Cardiac septum (tissue), 1 donor: ENCODE results near the gene FAM3D. TPM values are rescaled to one million over a fixed set of nuclear protein-coding genes. Genes with fewer than 3 reads are reported as not detected.

Experiments used
- DNase-seq: peaks from one replicate; pipeline ENCODE4 v3.0.0-alpha.2; 2020; ENCODE audit warnings: low spot score
- intact Hi-C: fragments of 100-400 bp; cut with DNase I; formaldehyde crosslinking; loops from one replicate; pipeline ENCODE4 v1.14.0; 2022
- total RNA-seq: library from RNA; stranded (reverse); fragmentation: NEBNext Ultra II Directional; extraction: Animal tissue kit (Norgen Biotek cat#: 25700); gene quantifications from one replicate; pipeline ENCODE4 v1.2.1, GENCODE V29; 2021
- donor health status: DM: no; HTN: no; CAD: no.

FAM3D gene
- total RNA-seq, 1 donor from 2014 or later: not detected

DNA sequence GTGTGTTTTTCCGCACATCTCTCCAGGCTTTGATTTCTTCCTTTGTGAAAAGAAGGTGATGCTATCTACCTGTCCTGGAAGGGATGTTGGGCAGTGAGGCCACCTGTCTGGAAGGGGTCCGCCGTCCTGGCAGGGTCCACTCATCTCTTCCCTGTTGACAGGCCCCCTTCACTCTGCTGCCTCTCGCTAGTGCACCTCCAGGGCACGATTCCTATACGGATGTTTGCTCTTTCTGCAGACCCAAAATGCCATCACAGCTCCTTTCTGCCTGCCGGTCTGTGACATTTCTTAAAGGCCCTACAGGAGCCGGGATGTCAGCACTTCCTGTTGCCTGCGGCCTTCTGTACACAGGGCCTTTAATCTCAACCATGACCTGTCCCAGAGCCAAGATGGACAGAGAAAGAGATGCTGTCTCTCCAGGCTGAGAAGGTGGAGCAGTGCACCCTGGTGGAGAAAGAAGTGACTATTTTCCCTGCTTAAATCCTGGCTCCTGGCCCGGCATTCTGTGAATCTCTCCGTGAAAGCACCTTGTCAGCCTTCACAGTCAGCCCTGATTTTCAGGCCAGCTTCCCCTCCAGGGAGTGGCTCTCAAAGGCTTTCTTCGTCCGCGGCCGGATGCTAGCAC, 7.4 kb downstream of the FAM3D start:
- intact Hi-C loops: no loop called here
- peak; percentile 35 for DNase-seq

- peak; percentile 24 for DNase-seq
- intact Hi-C loops: no loop called here
These were observed 8.1 kb downstream of the FAM3D start for GRCh38 chr3:58658508-58658907.

- intact Hi-C loops: no loop called here
These were observed 8.9 kb downstream of the FAM3D start for GRCh38 chr3:58657571-58658141.

DNA sequence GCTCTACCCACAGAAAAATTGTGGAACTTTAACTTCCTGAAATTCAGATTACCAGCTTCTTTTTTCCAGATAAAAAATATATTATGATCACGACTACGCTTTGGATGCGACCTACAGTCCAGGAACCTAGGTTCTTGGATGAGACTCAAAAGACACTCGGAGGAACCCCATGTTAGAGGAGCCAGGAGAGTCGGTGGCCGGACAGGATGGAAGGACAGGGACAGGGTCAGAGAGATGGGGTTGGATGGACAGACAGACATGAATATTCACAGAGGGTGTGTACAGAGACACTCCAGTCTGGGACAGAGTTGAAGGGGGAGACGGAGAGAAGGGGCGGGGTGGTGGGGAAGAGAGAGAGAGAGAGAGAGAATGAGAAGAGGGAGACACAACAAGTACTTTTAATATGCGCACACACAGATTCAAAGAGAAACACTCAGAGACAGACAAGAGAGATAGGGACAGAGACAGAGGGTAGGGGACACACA, 9.5 kb downstream of the FAM3D start:
- DNase-seq: peak; percentile 22
- intact Hi-C loops: no loop called here

More at GRCh38 chr3:58657571-58658141, 8.9 kb downstream of the FAM3D start:
- peak; percentile 71 for DNase-seq

- peak; percentile 39 for DNase-seq
- intact Hi-C loops: no loop called here
These were observed 9.9 kb downstream of the FAM3D start for GRCh38 chr3:58656631-58657030.

GRCh38 chr3:58654466-58654865, 12.1 kb downstream of the FAM3D start:
- intact Hi-C loops: no loop called here
- peak; percentile 29 for DNase-seq

DNA sequence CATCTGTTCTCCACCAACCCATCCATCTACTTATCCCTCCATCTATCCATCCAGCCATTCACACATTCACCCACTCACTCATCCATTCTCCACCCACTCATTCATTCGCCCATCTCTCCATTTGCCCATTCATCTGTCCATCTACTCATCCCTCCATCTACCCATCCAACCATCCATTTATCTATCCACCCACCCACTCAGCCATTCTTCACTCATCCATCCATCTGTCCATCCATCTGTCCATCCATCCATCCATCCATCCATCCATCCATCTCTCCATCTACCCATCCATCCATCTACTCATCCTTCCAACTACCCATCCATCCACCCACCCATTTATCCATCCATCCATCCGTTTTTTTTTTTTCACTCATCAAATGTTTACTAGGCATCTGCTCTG, 13.9 kb downstream of the FAM3D start:
- intact Hi-C loops: no loop called here
- DNase-seq: peak; percentile 19

GRCh38 chr3:58651276-58651675, 15.3 kb downstream of the FAM3D start:
- intact Hi-C loops: no loop called here
- DNase-seq: no peak

- DNase-seq: no peak
- intact Hi-C loops: no loop called here
These were observed 19.0 kb downstream of the FAM3D start for GRCh38 chr3:58647381-58648141.

DNA sequence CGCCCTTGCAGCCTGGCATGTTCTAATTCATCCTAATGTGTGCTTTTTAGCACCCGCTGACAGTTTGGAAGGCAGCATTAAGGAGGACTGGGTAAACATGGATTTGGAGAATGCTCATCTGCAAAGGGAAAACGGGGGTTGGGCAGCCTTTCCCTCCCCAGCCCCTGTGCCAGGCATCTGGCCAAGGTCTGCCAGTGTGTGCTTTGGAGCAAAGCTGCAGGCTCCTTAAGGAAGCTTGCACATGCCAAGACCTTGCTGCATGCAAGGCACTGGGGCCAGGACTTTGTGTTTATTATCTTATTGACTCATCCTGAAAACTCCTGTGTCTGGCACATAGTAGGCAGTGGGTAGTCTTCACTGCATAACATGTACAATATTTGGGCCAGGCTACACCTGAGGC, 20.1 kb downstream of the FAM3D start:
- intact Hi-C loops: no loop called here
- DNase-seq: no peak

DNA sequence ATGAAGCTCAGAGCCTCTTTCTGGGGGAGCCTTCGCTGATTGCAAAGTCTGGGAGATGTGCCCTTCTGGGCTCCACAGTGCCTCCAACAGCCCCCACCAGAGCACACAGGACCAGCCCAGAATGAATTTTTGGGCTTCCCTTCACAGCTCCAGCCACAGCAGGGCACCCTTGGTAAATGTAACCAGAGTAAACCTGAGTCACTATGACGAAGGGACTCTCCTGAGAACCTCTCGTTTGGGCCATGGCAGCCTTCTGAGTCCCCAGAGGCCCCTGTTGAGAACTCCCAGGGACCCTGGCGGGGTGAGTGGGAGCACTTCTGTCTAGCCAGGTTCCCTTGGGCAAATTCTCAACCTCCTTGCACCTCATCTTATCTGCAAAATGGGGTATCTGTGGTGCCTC, 20.8 kb downstream of the FAM3D start:
- intact Hi-C loops: no loop called here
- DNase-seq: no peak

GRCh38 chr3:58642846-58643245, 23.7 kb downstream of the FAM3D start:
- no peak for DNase-seq
- intact Hi-C loops: loop anchor here (5.0 kb wide), 1 partner anchor 409 kb away; the partner anchor contains the start of gene CFAP20DC

DNA sequence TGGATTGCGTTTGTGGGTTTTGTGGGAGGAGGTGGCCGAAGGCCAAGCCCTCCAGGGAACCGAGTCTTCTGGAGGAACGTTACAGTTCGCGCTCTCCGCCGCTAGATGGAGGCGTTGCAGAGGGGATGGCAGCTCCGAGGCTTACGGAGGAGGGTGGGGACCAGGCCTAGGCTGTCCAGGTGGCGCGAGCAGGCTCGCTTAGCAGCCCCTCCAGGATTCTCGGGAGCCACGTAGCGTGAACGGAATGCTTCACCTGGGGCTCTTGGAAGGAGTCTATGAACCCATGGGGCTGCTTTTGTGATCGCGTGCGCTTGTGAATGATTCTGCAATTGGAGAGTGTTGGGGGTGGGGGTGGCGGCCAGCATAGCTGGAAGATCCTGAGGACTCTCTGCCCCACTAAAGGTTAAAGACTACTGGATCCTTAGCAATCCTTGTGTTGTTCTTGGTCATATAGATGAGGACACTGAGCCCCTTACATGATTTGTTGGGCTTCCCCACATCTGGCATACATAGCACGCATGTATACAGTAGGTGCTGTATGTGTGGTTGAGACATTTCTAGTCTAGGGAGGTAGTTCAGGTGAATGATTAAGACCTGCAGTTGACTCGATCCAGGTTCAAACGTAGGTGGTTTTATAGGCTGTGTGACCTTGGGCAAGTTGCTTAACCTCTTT, 25.7 kb downstream of the FAM3D start:
- peak; percentile 83 for DNase-seq
- intact Hi-C loops: loop anchor here (5.0 kb wide), 1 partner anchor 411 kb away; the partner anchor contains the start of gene CFAP20DC

- DNase-seq: no peak
- intact Hi-C loops: loop anchor here (5.0 to 10.0 kb wide), 2 partner anchors 325 to 412 kb away; partner anchors contain the start of gene CFAP20DC
These were observed 26.7 kb downstream of the FAM3D start for GRCh38 chr3:58639842-58640241.

DNA sequence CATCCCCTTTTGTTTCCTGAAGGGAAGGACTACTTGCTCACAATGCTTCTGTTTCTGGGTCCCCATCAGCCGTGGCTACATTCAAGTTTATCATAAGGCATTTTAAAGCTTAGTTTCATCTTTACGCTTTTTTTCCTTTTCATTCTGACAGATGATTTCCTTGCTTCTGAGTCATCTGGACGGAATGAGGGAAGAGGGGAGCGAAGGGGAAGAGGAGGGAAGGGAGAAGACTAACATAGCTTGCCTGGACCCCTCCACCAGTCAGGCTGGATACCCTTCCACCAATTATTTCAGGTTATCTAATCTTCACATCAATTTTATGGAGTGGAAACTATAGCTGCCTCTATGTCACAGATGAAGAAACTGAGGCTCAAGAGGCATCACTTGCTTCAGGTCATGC, 27.6 kb downstream of the FAM3D start:
- no peak for DNase-seq
- intact Hi-C loops: loop anchor here (10.0 kb wide), 1 partner anchor 324 kb away; no protein-coding TSS in a partner anchor

- no peak for DNase-seq
- intact Hi-C loops: loop anchor here (10.0 kb wide), 1 partner anchor 324 kb away; no protein-coding TSS in a partner anchor
These were observed 28.0 kb downstream of the FAM3D start for GRCh38 chr3:58638591-58638990.

DNA sequence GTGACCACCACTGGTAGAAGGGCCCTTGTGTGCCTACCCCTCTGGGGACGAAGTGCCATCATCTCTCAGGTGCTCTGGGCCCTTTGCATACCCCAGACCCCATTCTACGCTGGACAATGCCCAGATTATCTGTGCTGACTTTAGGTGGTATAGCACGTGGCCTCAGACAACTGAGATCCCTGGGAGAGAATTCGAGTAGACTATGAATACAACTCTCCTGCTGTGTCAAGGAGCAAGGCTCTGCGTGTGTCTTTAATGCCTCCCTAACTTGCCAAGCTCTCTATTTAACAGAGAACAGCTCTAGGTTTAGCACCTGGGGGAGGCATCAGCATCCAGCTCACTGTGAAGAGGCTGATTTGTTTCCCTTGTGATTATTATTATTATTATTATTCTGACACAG, 29.1 kb downstream of the FAM3D start:
- DNase-seq: no peak
- intact Hi-C loops: loop anchor here (10.0 kb wide), 1 partner anchor 323 kb away; no protein-coding TSS in a partner anchor

DNA sequence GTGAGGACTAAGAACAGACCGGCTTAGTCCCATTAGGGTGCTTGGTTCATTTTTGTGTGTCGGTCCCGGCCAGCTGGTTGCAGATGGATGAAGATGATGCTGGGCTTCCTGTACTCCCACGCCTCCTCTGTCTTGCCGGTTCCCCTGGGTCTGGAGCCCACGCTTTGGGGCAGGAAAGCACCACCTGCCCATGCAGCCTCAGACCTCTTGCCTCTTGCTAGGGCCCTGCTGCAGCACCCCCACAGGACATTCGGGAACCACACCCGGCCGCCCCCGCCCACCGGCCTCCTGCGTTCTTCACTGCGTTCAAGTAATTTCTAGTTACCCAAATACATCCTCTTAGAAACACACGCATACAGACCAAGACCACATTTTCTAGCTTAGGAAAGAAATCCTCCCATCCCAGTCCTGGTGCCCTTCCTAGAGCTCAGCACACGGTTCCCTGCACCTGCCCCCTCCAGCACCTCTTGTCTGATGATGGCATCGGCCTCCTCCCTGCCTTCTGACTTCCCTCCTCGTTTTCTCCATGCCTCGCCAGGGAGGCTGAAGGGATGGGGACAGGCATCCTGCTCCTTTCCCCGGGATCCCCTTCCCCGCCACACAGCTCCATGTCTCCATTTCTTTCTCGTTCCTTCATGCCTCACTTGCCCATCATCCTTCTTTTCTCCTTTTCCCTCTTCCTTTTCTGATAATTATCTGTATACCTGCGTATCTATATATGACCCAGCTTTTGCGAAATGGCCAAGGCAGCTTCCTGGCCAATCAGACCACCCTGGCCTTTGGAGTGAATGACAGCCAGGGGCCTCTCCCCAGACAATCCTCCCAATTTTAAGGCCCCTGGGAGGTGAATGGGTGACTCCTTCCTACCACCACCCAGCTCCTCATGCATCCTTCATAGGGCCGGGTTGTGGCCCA, 30.9 kb downstream of the FAM3D start:
- intact Hi-C loops: loop anchor here (10.0 kb wide), 1 partner anchor 321 kb away; no protein-coding TSS in a partner anchor

More for the DNA sequence above, 30.9 kb downstream of the FAM3D start:
- no peak for DNase-seq
